GM21528 (cell line): ENCODE results near the gene IGF2R.

ENCODE experiments used
- ATAC-seq: cut with Tn5 transposase; IDR thresholded peaks from one replicate; pipeline ENCODE4 v1.9.1; 2021; ENCODE audit warnings: mild to moderate bottlenecking, moderate library complexity; ENCODE audit not compliant: unreplicated experiment, low FRiP score

IGF2R gene

GRCh38 chr6:159972506-159973268 lies 3.8 kb downstream of the IGF2R start:
- ATAC-seq = no peak

- no peak for ATAC-seq
Measured at GRCh38 chr6:159973406-159973805, 4.5 kb downstream of the IGF2R start.

GRCh38 chr6:159973951-159974350 lies 5.1 kb downstream of the IGF2R start:
- ATAC-seq = peak; percentile 41

- ATAC-seq = no peak
Measured at GRCh38 chr6:159974932-159975331, 6.0 kb downstream of the IGF2R start.

- no peak for ATAC-seq
Measured at GRCh38 chr6:159976686-159977254, 7.9 kb downstream of the IGF2R start.

- ATAC-seq = no peak
Measured at GRCh38 chr6:159977255-159977903, 8.5 kb downstream of the IGF2R start.

- no peak for ATAC-seq
Measured at GRCh38 chr6:159977904-159978268, 9.0 kb downstream of the IGF2R start.

- ATAC-seq = peak; percentile 22
Measured at GRCh38 chr6:159978291-159979135, 9.6 kb downstream of the IGF2R start.

GRCh38 chr6:159979136-159979874 lies 10.4 kb downstream of the IGF2R start:
- ATAC-seq = peak; percentile 58

- ATAC-seq = no peak
Measured at GRCh38 chr6:159980474-159980873, 11.6 kb downstream of the IGF2R start.

- no peak for ATAC-seq
Measured at GRCh38 chr6:159981071-159981402, 12.2 kb downstream of the IGF2R start.

GRCh38 chr6:159981403-159982245 lies 12.7 kb downstream of the IGF2R start:
- ATAC-seq = peak; percentile 78

- no peak for ATAC-seq
Measured at GRCh38 chr6:159982731-159983506, 14.0 kb downstream of the IGF2R start.

GRCh38 chr6:159983641-159984080 lies 14.8 kb downstream of the IGF2R start:
- ATAC-seq = no peak

- ATAC-seq = no peak
Measured at GRCh38 chr6:159984268-159984786, 15.4 kb downstream of the IGF2R start.

- ATAC-seq = no peak
Measured at GRCh38 chr6:159985296-159985945, 16.5 kb downstream of the IGF2R start.

GRCh38 chr6:159988983-159989454 lies 20.1 kb downstream of the IGF2R start:
- ATAC-seq = no peak
